HFFc6 (cell line): ENCODE measurements around the gene PRSS50. TPM values are rescaled to one million over a fixed set of nuclear protein-coding genes. Genes with fewer than 3 reads are reported as not detected.

Source experiments
- DNase-seq: peaks from one replicate; pipeline ENCODE4 v3.0.0-alpha.2; 2018
- H3K27ac Mint-ChIP-seq: 2 replicates; pipeline ENCODE4 v1.8.0; 2020; ENCODE audit warnings: mild to moderate bottlenecking, mixed read lengths
- H3K27me3 Mint-ChIP-seq: 2 replicates; pipeline ENCODE4 v1.8.0; 2021; ENCODE audit warnings: mild to moderate bottlenecking, moderate library complexity, mixed read lengths; ENCODE audit not compliant: insufficient read depth
- H3K36me3 Mint-ChIP-seq: 2 replicates; pipeline ENCODE4 v1.8.0; 2021; ENCODE audit warnings: low read depth, mixed read lengths
- H3K4me1 Mint-ChIP-seq: 2 replicates; pipeline ENCODE4 v1.8.0; 2020; ENCODE audit warnings: low read depth, mixed read lengths
- H3K4me3 Mint-ChIP-seq: 2 replicates; pipeline ENCODE4 v1.8.0; 2020; ENCODE audit warnings: mild to moderate bottlenecking, moderate library complexity, mixed read lengths
- H3K9me3 Mint-ChIP-seq: 2 replicates; pipeline ENCODE4 v1.8.0; 2020; ENCODE audit warnings: mild to moderate bottlenecking, mixed read lengths
- CTCF ChIP-seq: fragments of 200-600 bp; sonication (generic); IDR thresholded peaks from 2 replicates; pipeline ENCODE4 v1.5.0; 2021; ENCODE audit warnings: antibody characterized with exemption, mild to moderate bottlenecking
- total RNA-seq, 6 experiments: library from RNA; stranded (reverse); fragmentation: NEBNext Ultra II Directional; extraction: Animal tissue kit (Norgen Biotek cat#: 25700); gene quantifications; 2 replicates in 1 of 6; 3 replicates in 5 of 6; pipeline ENCODE4 v1.2.3, GENCODE V29; 2021

The PRSS50 gene
- total RNA-seq, 6 experiments from 2014 or later, result not detected

DNA sequence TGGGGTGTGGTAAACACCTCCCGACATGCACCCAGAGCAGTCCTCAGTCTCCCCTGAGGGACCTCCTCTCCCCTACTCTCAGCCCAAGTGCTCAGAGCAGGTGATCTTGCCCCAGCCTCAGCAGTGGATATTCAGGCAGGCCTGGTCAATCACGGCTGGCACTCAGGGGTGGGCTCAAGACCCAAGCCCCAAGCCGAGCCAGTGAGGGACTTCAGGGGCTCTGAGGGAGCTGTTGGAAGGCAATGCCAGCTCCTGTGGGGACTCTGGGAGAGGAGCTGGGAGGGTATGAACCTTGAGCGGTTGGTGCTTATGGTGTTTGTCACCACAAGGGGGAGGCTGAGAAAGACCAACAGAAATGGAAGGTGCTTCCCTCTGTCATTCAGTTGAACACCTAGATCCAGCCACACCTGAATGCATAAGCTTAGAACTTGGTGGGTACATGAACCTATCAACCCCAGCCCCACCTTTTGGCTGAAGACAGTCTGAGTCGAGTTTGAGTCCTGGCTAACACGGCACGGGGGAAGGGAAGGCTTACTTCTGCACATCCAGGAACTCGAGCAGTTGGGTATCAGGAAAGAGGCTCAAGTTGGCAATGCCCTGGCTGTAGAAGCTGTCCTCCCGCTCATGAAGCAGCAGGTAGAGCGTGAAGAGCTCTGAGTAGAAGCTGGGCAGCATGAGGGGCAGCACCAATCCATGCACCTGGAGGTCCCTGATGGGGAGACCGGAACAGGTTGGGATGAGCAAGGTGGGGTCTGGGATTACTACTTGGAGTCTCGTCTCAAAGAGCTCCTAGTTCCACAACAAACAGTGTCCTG is 43.4 kb downstream of the PRSS50 start:
- TF ChIP-seq CTCF, result peak; percentile 66
- H3K9me3 Mint-ChIP-seq, result no peaks in the 10 kb centered on the region
- no peak overlapping the region for H3K4me3 Mint-ChIP-seq
- DNase-seq, result no peak
- H3K27ac Mint-ChIP-seq, result no peak overlapping the region
- H3K4me1 Mint-ChIP-seq, result no peaks in the 10 kb centered on the region
- H3K27me3 Mint-ChIP-seq, result peaks cover 21% of the 10 kb centered on the region
- H3K36me3 Mint-ChIP-seq, result no peaks in the 10 kb centered on the region

- Mint-ChIP-seq H3K36me3 (no peaks in the 10 kb centered on the region), H3K4me1 (no peaks in the 10 kb centered on the region), H3K9me3 (no peaks in the 10 kb centered on the region), H3K27ac (no peak overlapping the region), H3K27me3 (peaks cover 21% of the 10 kb centered on the region), H3K4me3 (no peak overlapping the region)
- no peak for TF ChIP-seq CTCF
- no peak for DNase-seq
Observed at GRCh38 chr3:46673151-46674030, 44.3 kb downstream of the PRSS50 start.

- Mint-ChIP-seq H3K36me3 (no peaks in the 10 kb centered on the region), H3K27ac (no peak overlapping the region), H3K27me3 (peaks cover 31% of the 10 kb centered on the region), H3K4me3 (no peak overlapping the region), H3K9me3 (no peaks in the 10 kb centered on the region), H3K4me1 (no peaks in the 10 kb centered on the region)
- no peak for TF ChIP-seq CTCF
- no peak for DNase-seq
Observed at GRCh38 chr3:46672349-46672695, 45.3 kb downstream of the PRSS50 start.

GRCh38 chr3:46671541-46672348 is 45.9 kb downstream of the PRSS50 start:
- DNase-seq, result no peak
- H3K9me3 Mint-ChIP-seq, result no peaks in the 10 kb centered on the region
- H3K36me3 Mint-ChIP-seq, result no peaks in the 10 kb centered on the region
- no peak overlapping the region for H3K27ac Mint-ChIP-seq
- no peak for TF ChIP-seq CTCF
- no peak overlapping the region for H3K4me3 Mint-ChIP-seq
- H3K27me3 Mint-ChIP-seq, result peaks cover 36% of the 10 kb centered on the region
- no peaks in the 10 kb centered on the region for H3K4me1 Mint-ChIP-seq

DNA sequence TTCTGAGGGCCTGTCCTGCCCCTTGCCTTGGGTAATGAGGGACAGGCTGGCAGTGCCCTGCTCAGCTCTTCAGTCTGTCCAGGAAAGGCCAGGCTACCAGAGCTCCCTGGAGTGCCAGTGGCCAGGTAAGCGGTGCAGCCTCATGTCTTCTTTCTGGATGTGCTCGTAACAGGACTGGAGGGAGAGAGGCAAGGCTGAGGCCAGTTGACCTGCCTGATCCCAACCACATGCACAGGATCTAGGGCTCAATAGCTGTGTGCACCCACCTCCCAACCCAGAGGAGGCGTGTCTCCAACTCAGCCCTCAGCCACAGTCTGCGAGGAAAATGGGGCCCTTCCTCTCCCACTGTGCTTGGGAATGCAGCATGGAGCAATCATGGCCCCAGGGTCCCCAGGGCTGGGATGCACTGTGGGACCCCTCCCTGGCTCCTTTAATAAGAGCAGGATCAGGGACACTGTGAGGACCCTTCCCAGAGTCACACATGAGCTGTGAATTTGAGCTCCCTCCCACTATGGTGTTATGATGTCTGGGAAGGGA is 46.7 kb downstream of the PRSS50 start:
- no peak for DNase-seq
- Mint-ChIP-seq H3K27me3 (peaks cover 41% of the 10 kb centered on the region), H3K4me1 (no peaks in the 10 kb centered on the region), H3K27ac (no peak overlapping the region), H3K9me3 (no peaks in the 10 kb centered on the region), H3K4me3 (no peak overlapping the region), H3K36me3 (no peaks in the 10 kb centered on the region)
- no peak for TF ChIP-seq CTCF
